DND-41 (cell line): Measurements from ENCODE around the gene PBRM1.

ENCODE experiments used
- ATAC-seq: fragments of 200-7000 bp; cut with Tn5 transposase; 3 replicates; pipeline ENCODE4 v1.9.1; 2021; ENCODE audit warnings: low read depth; ENCODE audit not compliant: insufficient read depth
- DNase-seq: peaks from one replicate; pipeline ENCODE4 v3.0.0-alpha.2; 2020
- H2AFZ ChIP-seq: 2 replicates; pipeline ENCODE4 v1.6.0; 2012; ENCODE audit warnings: low read depth, low read length
- H3K27ac ChIP-seq: 2 replicates; pipeline ENCODE4 v1.5.1; 2012; ENCODE audit warnings: low read length, inconsistent platforms
- H3K27me3 ChIP-seq: fragments of 200-600 bp; sonication (generic); 2 replicates; pipeline ENCODE4 v1.6.0; 2012; ENCODE audit warnings: low read length, mild to moderate bottlenecking, inconsistent platforms; ENCODE audit not compliant: insufficient read depth, poor library complexity
- H3K36me3 ChIP-seq: 2 replicates; pipeline ENCODE4 v1.5.1; 2012; ENCODE audit warnings: low read length, inconsistent platforms; ENCODE audit not compliant: insufficient read depth
- H3K4me1 ChIP-seq: 2 replicates; pipeline ENCODE4 v1.5.1; 2012; ENCODE audit warnings: mild to moderate bottlenecking, low read length; ENCODE audit not compliant: insufficient read depth
- H3K4me2 ChIP-seq: 2 replicates; pipeline ENCODE4 v1.6.0; 2012; ENCODE audit warnings: mild to moderate bottlenecking, moderate library complexity, low read length, inconsistent platforms; ENCODE audit not compliant: insufficient read depth
- H3K4me3 ChIP-seq, 2 experiments: fragments of 200-600 bp in 1 of 2; shearing (Covaris generic) in 1 of 2; 2 replicates each; pipeline ENCODE4 v1.5.1; 2012 to 2016; ENCODE audit warnings: inconsistent platforms in 2 of 2, low read length in 2 of 2, mild to moderate bottlenecking in 2 of 2, low read depth in 1 of 2, moderate library complexity in 1 of 2
- H3K79me2 ChIP-seq: 2 replicates; pipeline ENCODE4 v1.6.0; 2012; ENCODE audit warnings: low read length, inconsistent platforms; ENCODE audit not compliant: insufficient read depth
- H3K9ac ChIP-seq: 2 replicates; pipeline ENCODE4 v1.6.0; 2012; ENCODE audit warnings: low read depth, mild to moderate bottlenecking, inconsistent platforms, low read length, moderate library complexity
- H3K9me3 ChIP-seq: 2 replicates; pipeline ENCODE4 v1.5.1; 2012; ENCODE audit warnings: low read length, moderate library complexity, mild to moderate bottlenecking, inconsistent platforms; ENCODE audit not compliant: insufficient read depth, severe bottlenecking
- H4K20me1 ChIP-seq: 2 replicates; pipeline ENCODE4 v1.6.0; 2012; ENCODE audit warnings: low read length; ENCODE audit not compliant: insufficient read depth
- EZH2 ChIP-seq: IDR thresholded peaks from 3 replicates; pipeline ENCODE4 v1.6.1; 2012; ENCODE audit warnings: borderline replicate concordance, low read depth, mild to moderate bottlenecking, moderate library complexity, low read length, inconsistent platforms; ENCODE audit not compliant: severe bottlenecking
- TF ChIP-seq, protein P1 (sequence below): IDR thresholded peaks from 2 replicates; pipeline ENCODE4 v1.5.1; 2012; ENCODE audit warnings: borderline replicate concordance, low read length, moderate library complexity, mild to moderate bottlenecking; ENCODE audit not compliant: poor library complexity, severe bottlenecking; ENCODE audit errors: extremely low read depth

Gene PBRM1

DNA sequence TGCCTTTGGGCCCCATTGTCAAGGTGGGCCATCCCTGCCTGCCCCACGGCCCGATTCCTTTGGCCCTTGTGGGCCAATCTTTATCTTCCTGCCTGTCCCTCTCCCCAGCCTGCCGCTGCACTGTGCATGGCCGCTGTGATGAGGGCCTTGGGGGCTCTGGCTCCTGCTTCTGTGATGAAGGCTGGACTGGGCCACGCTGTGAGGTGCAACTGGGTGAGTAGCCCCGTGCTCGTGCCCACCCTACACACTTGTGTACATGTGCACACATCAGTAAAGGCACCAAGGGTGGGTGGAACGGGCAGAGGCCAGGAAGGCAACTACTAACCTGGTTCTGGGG lies 164.3 kb downstream of the PBRM1 start:
- no peaks in the 10 kb centered on the region; the same call in 1 of the 2 replicates for H4K20me1 ChIP-seq
- H3K4me1 ChIP-seq, result no peaks in the 10 kb centered on the region
- DNase-seq, result no peak
- no peak for ATAC-seq
- no peak overlapping the region for H3K27ac ChIP-seq
- H3K36me3 ChIP-seq, result no peaks in the 10 kb centered on the region
- H3K79me2 ChIP-seq, result no peaks in the 10 kb centered on the region
- H3K9me3 ChIP-seq, result no peaks in the 10 kb centered on the region
- H3K27me3 ChIP-seq, result no peaks in the 10 kb centered on the region
- H3K4me3 ChIP-seq, result no peak overlapping the region
- H3K4me2 ChIP-seq, result no peak overlapping the region
- no peak for TF ChIP-seq EZH2
- TF ChIP-seq, protein P1, sequence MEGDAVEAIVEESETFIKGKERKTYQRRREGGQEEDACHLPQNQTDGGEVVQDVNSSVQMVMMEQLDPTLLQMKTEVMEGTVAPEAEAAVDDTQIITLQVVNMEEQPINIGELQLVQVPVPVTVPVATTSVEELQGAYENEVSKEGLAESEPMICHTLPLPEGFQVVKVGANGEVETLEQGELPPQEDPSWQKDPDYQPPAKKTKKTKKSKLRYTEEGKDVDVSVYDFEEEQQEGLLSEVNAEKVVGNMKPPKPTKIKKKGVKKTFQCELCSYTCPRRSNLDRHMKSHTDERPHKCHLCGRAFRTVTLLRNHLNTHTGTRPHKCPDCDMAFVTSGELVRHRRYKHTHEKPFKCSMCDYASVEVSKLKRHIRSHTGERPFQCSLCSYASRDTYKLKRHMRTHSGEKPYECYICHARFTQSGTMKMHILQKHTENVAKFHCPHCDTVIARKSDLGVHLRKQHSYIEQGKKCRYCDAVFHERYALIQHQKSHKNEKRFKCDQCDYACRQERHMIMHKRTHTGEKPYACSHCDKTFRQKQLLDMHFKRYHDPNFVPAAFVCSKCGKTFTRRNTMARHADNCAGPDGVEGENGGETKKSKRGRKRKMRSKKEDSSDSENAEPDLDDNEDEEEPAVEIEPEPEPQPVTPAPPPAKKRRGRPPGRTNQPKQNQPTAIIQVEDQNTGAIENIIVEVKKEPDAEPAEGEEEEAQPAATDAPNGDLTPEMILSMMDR, result no peak
- no peak overlapping the region for H3K9ac ChIP-seq
- H2AFZ ChIP-seq, result no peak overlapping the region

DNA sequence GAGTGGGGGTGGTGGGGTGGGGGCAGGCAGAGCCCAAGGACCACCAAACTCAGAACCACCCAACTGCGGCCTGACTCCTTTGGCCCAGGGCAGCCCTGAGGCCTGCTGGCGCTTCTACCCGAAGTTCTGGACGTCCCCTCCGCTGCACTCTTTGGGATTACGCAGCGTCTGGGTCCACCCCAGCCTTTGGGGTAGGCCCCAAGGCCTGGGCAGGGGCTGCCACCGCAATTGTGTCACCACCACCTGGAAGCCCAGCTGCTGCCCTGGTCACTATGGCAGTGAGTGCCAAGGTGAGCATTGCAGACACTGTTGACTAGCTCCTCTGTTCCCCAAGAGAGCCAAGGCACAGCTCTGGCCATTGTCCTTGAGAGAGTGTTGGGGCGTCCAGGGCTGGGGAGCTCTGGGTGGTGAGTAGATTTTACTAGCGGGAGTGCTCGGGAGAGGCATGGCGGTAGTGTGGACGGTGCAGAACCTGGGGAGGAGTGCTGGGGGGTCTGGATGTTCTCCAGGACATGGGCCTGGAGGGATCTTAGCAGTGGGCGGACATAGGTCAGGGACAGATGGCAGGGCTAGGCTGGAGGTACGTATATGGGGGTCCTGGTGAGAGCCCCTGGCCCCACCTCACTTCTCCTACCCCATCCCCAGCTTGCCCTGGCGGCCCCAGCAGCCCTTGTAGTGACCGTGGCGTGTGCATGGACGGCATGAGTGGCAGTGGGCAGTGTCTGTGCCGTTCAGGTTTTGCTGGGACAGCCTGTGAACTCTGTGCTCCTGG lies 164.8 kb downstream of the PBRM1 start:
- Histone ChIP-seq H3K9me3 (no peaks in the 10 kb centered on the region), H4K20me1 (no peaks in the 10 kb centered on the region; the same call in 1 of the 2 replicates), H3K4me1 (no peaks in the 10 kb centered on the region), H3K4me3 (no peak overlapping the region), H3K36me3 (no peaks in the 10 kb centered on the region), H3K79me2 (no peaks in the 10 kb centered on the region), H3K9ac (no peak overlapping the region), H3K27ac (no peak overlapping the region), H2AFZ (no peak overlapping the region), H3K27me3 (no peaks in the 10 kb centered on the region), H3K4me2 (no peak overlapping the region)
- DNase-seq, result no peak
- TF ChIP-seq, protein P1, result no peak
- no peak for TF ChIP-seq EZH2
- no peak for ATAC-seq

DNA sequence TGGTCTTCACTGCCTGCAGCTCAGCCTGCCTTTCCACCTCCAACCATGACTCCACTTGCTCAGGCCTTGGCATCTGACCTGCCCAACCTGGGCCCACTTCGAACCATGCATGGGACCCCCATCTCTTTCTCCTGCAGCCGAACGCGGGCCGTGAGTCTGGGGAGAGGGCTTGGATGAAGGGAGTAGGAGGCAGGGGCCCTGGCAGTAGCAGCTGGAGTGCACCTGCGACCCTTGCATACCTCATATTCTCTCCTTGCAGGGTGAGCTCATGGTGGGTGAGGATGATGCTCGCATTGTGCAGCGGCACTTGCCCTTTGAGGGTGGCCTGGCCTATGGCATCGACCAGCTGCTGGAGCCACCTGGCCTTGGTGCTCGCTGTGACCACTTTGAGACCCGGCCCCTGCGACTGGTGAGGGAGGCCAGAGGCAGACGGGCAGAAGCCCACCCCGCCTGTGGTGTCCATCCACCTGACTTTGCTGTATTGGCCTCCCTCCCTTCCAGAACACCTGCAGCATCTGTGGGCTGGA lies 165.5 kb downstream of the PBRM1 start:
- Histone ChIP-seq H3K4me2 (no peak overlapping the region), H3K79me2 (no peaks in the 10 kb centered on the region), H4K20me1 (no peaks in the 10 kb centered on the region; the same call in 1 of the 2 replicates), H3K27me3 (no peaks in the 10 kb centered on the region), H3K27ac (no peak overlapping the region), H3K9me3 (no peaks in the 10 kb centered on the region), H3K9ac (no peak overlapping the region), H3K4me3 (no peak overlapping the region), H3K36me3 (no peaks in the 10 kb centered on the region), H3K4me1 (no peaks in the 10 kb centered on the region), H2AFZ (no peak overlapping the region)
- ATAC-seq (no peak), DNase-seq (no peak)
- TF ChIP-seq, protein P1, result no peak
- TF ChIP-seq EZH2, result no peak
